ENCODE results near the gene CCDC127.

Gene CCDC127

GRCh38 chr5:188488-189481, 29.2 kb downstream of the CCDC127 start:
- DNase-seq, result peak; percentile 71 to 85 (median 74)

GRCh38 chr5:187617-188451, 30.1 kb downstream of the CCDC127 start:
- no peak for DNase-seq

GRCh38 chr5:187042-187431, 30.9 kb downstream of the CCDC127 start:
- DNase-seq, result no peak

- DNase-seq, result no peak
Measured at GRCh38 chr5:186091-187041, 31.6 kb downstream of the CCDC127 start.

GRCh38 chr5:185095-186070, 32.6 kb downstream of the CCDC127 start:
- no peak for DNase-seq

- no peak for DNase-seq
Measured at GRCh38 chr5:184471-184870, 33.5 kb downstream of the CCDC127 start.

GRCh38 chr5:182126-182525, 35.8 kb downstream of the CCDC127 start:
- no peak for DNase-seq

- no peak for DNase-seq
Measured at GRCh38 chr5:181566-181965, 36.4 kb downstream of the CCDC127 start.

GRCh38 chr5:181160-181559, 36.8 kb downstream of the CCDC127 start:
- DNase-seq, result no peak

GRCh38 chr5:180286-180918, 37.6 kb downstream of the CCDC127 start:
- DNase-seq, result no peak

GRCh38 chr5:179401-179800, 38.6 kb downstream of the CCDC127 start:
- no peak for DNase-seq

- no peak for DNase-seq
Measured at GRCh38 chr5:178110-178509, 39.8 kb downstream of the CCDC127 start.

GRCh38 chr5:176296-176823, 41.6 kb downstream of the CCDC127 start:
- no peak for DNase-seq

- DNase-seq, result no peak
Measured at GRCh38 chr5:174876-175465, 43.0 kb downstream of the CCDC127 start.

GRCh38 chr5:174291-174600, 43.7 kb downstream of the CCDC127 start:
- DNase-seq, result no peak

- no peak for DNase-seq
Measured at GRCh38 chr5:173392-174290, 44.3 kb downstream of the CCDC127 start.

GRCh38 chr5:172841-173251, 45.1 kb downstream of the CCDC127 start:
- DNase-seq, result no peak

GRCh38 chr5:172421-172820, 45.5 kb downstream of the CCDC127 start:
- no peak for DNase-seq

- no peak for DNase-seq
Measured at GRCh38 chr5:171801-172331, 46.1 kb downstream of the CCDC127 start.

Data from activated CD4-positive, CD25-positive, alpha-beta regulatory T cell (primary cell).